ENCODE data around the gene POM121L2. TPM values are rescaled to one million over a fixed set of nuclear protein-coding genes. Genes with fewer than 3 reads are reported as not detected.

Gene POM121L2
- total and polyA plus RNA-seq, 9 of the 15 experiments (the other 6 are each of a cell fraction or from before 2014, with no cell fraction given) = 0.23 to 0.45 TPM; not detected in 7

GRCh38 chr6:27293436-27294098 is 18.5 kb downstream of the POM121L2 start (continued):
- TF ChIP-seq, protein P1, sequence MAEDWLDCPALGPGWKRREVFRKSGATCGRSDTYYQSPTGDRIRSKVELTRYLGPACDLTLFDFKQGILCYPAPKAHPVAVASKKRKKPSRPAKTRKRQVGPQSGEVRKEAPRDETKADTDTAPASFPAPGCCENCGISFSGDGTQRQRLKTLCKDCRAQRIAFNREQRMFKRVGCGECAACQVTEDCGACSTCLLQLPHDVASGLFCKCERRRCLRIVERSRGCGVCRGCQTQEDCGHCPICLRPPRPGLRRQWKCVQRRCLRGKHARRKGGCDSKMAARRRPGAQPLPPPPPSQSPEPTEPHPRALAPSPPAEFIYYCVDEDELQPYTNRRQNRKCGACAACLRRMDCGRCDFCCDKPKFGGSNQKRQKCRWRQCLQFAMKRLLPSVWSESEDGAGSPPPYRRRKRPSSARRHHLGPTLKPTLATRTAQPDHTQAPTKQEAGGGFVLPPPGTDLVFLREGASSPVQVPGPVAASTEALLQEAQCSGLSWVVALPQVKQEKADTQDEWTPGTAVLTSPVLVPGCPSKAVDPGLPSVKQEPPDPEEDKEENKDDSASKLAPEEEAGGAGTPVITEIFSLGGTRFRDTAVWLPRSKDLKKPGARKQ (CRISPR knock-in tag; IDR thresholded peaks at IDR 0.05) = peak; percentile 90
- TF ChIP-seq ZNF347 (CRISPR knock-in tag; IDR thresholded peaks at IDR 0.05; ENCODE audit: low read depth) (no peak), MXI1 (IDR thresholded peaks at IDR 0.05; ENCODE audit: low read depth, low read length) (no peak), MEIS2 (IDR thresholded peaks at IDR 0.05; ENCODE audit: partially characterized antibody) (no peak), TARDBP (IDR thresholded peaks at IDR 0.05) (peak; percentile 67; the same call in 1 of the 2 replicates), GATAD2B (IDR thresholded peaks at IDR 0.05; ENCODE audit: borderline replicate concordance) (peak; percentile 42; the same call in 1 of the 2 replicates), KLF13 (tag; IDR thresholded peaks at IDR 0.05; ENCODE audit: borderline replicate concordance, low read depth) (no peak), IRF9 (tag; IDR thresholded peaks at IDR 0.05) (no peak), LCOR (CRISPR knock-in tag; IDR thresholded peaks at IDR 0.05) (no peak), ZNF232 (CRISPR knock-in tag; IDR thresholded peaks at IDR 0.05) (no peak), TOE1 (IDR thresholded peaks at IDR 0.05; ENCODE audit: borderline replicate concordance) (no peak), TOE1 (CRISPR knock-in tag; IDR thresholded peaks at IDR 0.05; ENCODE audit: borderline replicate concordance, low read depth) (no peak), ZNF140 (CRISPR knock-in tag; IDR thresholded peaks at IDR 0.05) (no peak), ATF7 (IDR thresholded peaks at IDR 0.05) (peak; percentile 33), GTF3C2 (IDR thresholded peaks at IDR 0.05; ENCODE audit: borderline replicate concordance, extremely low read depth, insufficient read length) (peak; percentile 92), BRD4 (IDR thresholded peaks at IDR 0.05) (0 out of 2 replicates have a peak, but pooled peaks have one; percentile 66), ZNF785 (CRISPR knock-in tag; IDR thresholded peaks at IDR 0.05) (no peak)
- TF ChIP-seq, protein P2, sequence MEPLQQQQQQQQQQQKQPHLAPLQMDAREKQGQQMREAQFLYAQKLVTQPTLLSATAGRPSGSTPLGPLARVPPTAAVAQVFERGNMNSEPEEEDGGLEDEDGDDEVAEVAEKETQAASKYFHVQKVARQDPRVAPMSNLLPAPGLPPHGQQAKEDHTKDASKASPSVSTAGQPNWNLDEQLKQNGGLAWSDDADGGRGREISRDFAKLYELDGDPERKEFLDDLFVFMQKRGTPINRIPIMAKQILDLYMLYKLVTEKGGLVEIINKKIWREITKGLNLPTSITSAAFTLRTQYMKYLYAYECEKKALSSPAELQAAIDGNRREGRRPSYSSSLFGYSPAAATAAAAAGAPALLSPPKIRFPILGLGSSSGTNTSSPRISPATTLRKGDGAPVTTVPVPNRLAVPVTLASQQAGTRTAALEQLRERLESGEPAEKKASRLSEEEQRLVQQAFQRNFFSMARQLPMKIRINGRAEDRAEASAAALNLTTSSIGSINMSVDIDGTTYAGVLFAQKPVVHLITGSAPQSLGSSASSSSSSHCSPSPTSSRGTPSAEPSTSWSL (CRISPR knock-in tag; IDR thresholded peaks at IDR 0.05; ENCODE audit: borderline replicate concordance) = no peak
- TF ChIP-seq, protein P3, sequence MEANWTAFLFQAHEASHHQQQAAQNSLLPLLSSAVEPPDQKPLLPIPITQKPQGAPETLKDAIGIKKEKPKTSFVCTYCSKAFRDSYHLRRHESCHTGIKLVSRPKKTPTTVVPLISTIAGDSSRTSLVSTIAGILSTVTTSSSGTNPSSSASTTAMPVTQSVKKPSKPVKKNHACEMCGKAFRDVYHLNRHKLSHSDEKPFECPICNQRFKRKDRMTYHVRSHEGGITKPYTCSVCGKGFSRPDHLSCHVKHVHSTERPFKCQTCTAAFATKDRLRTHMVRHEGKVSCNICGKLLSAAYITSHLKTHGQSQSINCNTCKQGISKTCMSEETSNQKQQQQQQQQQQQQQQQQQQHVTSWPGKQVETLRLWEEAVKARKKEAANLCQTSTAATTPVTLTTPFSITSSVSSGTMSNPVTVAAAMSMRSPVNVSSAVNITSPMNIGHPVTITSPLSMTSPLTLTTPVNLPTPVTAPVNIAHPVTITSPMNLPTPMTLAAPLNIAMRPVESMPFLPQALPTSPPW (CRISPR knock-in tag; IDR thresholded peaks at IDR 0.05) = peak; percentile 31; the same call in 1 of the 2 replicates
